Stimulated activated CD8-positive, alpha-beta memory T cell treated with anti-CD3 and anti-CD28 coated beads, Interleukin-12 subunit alpha, Interleukin-12 subunit beta, amount 100 ng/mL, for 24 hours (primary cell): Measurements from ENCODE around the gene OR5AU1.

ENCODE experiments used
- DNase-seq: peaks from one replicate; pipeline ENCODE4 v3.0.0-alpha.2; 2020; ENCODE audit errors: extremely low read depth

Gene OR5AU1

DNA sequence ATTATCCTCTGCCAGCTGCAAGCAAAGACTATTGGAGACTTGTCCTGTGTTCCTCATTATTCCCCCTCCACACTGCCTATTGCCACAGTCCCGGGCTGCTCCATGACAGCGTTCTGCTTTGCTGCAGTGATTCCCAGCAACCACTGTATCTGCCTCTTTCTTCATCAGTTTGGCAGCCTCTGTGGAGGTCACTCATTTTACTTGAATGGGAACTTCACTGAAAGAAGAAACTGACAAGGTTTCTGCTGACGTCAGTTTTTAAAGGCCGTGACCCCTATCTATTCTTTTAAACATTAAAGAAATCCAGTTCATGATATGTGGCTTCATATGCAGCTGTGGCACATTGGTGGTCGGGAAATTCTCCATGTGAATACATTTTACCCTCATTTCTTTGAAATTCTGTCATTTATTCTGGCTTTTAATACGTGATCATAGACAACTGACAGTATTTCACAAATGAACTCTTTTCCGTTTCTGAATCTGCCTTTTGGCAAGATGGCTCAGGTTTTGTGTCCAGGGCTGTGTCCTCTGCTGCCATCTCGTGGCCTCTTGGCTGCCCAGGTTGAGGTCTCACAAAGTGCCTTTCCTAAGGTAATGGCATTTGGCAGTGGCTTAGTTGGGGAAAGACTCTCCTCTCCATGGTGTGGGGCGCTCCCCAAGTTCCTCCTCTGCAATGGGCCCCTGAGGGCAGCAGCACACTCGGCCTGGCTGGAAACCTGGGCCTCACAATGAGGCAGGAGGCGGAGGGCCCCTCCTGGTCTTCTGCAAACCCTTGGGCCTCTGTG is 49.2 kb downstream of the OR5AU1 start:
- DNase-seq: no peak

GRCh38 chr14:21106176-21106497 is 49.7 kb downstream of the OR5AU1 start:
- no peak for DNase-seq

DNA sequence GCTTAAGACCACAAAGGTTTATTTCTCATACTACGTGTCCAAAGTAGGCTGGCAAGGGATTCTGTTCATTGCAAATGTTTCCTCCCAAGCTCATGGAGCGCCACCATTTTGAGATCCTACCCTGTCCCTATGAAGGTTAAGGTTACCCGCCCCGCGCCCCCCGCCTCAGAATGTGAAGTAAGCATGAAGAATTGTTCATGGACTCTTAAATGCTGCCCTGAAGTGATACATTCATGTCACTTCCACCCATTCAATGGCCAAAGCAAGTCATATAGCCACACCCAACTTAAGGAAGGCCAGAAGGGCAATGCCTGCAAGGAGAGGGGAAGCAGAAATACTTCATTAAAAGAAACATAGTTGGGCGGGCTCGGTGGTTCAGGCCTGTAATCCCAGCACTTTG is 50.8 kb downstream of the OR5AU1 start:
- no peak for DNase-seq
